ENCODE measurements around the gene ADAT1.

Gene ADAT1

DNA sequence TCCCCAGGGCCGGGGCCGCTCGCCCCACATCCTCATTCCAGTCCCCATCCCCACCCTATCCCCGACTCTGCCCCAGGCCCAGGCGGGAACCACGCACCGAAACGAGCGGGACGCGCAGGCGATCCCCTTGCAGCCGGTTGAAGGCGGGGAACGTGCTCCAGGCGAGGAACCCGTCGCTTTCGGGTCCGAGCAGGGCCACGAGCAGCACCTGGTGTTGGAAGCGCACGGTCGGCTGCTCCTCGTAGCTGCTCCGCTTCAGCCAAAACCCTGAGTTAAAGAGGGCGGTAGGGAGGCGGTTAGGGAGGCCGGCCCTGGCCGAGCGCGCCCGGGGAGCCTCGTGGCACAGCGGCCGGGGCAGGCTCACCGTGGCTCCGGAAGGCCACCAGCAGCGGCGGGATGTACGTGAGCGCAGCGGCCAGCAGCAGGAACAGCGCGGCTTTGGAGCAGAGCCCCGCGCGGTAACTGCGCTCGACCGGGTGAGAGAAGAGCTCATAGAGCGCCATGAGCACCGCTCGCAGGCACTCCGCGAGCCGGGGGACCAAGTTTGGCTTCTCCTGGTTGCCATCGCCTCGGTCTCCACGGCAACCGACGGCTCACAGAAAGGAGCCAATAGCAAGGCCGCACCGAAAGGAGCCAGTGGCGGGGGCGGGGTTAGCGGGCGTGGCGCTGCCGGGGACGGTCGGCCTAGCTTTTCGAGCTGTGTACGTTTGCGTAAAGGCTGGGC lies 67.2 kb downstream of the ADAT1 start, which contains the start of gene TMEM231:
Gene TMEM231, minus strand, starts transcription at position 546 of the 724 bp plus-strand sequence. Its CDS starts 43 bp downstream, at position 503.
- TF ChIP-seq FOXP2 (optimal IDR thresholded peaks at IDR 0.05; ENCODE audit: borderline replicate concordance, extremely low read depth, extremely low read length, insufficient read depth) = no peak
- peak; percentile 38; the same call in 1 of the 2 replicates for TF ChIP-seq SIN3A (IDR thresholded peaks at IDR 0.05; ENCODE audit: borderline replicate concordance, insufficient read depth, low read length)
- no peak for TF ChIP-seq POLR2AphosphoS5 (IDR thresholded peaks at IDR 0.05; ENCODE audit: low read depth, low read length)

GRCh38 chr16:75555213-75555706 lies 67.8 kb downstream of the ADAT1 start:
- TF ChIP-seq FOXP2 (optimal IDR thresholded peaks at IDR 0.05; ENCODE audit: borderline replicate concordance, extremely low read depth, extremely low read length, insufficient read depth) = no peak
- TF ChIP-seq POLR2AphosphoS5 (IDR thresholded peaks at IDR 0.05; ENCODE audit: low read depth, low read length) = no peak
- no peak for TF ChIP-seq REST (IDR thresholded peaks at IDR 0.05; ENCODE audit: insufficient read depth in 1 of 2, low read depth in 2 of 2, low read length in 2 of 2)
- TF ChIP-seq SIN3A (IDR thresholded peaks at IDR 0.05; ENCODE audit: borderline replicate concordance, insufficient read depth, low read length) = no peak
- no peak for TF ChIP-seq TAF1 (IDR thresholded peaks at IDR 0.05; ENCODE audit: borderline replicate concordance, insufficient read depth, low read length)

DNA sequence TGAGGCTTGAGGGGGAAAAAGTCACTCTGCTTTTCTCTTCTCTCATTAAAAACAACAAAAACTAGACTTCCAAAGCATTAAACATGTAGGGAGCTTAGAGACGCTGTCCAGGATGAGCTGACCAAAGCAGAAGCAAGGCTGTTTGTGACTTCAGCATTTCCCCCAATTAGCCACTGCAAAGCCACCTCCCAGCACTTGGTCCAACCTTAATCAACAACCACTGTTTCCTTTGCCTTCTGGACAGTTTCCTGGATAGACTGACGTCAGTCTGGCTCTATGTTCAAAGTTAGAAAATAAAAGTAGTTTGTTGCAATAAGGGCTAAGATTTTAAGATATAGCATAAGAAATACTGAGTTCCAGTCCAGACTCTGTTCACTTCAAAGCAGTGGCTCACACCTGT lies 70.1 kb downstream of the ADAT1 start:
- no peak for TF ChIP-seq TAF1 (IDR thresholded peaks at IDR 0.05; ENCODE audit: borderline replicate concordance, insufficient read depth, low read length)
- TF ChIP-seq REST (IDR thresholded peaks at IDR 0.05; ENCODE audit: insufficient read depth in 1 of 2, low read depth in 2 of 2, low read length in 2 of 2) = no peak
- no peak for TF ChIP-seq FOXP2 (optimal IDR thresholded peaks at IDR 0.05; ENCODE audit: borderline replicate concordance, extremely low read depth, extremely low read length, insufficient read depth)
- TF ChIP-seq SIN3A (IDR thresholded peaks at IDR 0.05; ENCODE audit: borderline replicate concordance, insufficient read depth, low read length) = no peak
- no peak for TF ChIP-seq POLR2AphosphoS5 (IDR thresholded peaks at IDR 0.05; ENCODE audit: low read depth, low read length)

DNA sequence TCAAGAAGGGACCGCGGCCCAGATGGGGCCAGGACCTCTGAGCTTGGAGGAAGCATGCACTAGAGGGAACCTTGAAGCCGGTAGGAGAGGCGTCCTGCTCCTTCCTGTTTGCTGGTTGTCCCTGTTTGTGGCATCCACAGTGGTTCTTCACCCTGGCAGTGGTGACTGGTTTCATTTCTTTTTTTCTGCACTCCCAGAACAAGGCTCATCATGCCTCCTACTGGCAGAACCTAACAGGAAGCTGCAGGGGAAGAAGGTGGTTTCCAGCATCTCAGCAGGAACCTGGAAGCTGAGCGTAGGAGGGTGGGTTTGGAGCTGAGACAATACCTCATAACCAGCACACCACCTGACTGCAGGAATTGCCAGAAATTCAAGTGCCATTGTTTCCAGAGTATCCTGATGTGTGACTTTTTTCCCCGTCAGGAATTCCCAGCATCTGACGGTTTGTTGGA lies 72.8 kb downstream of the ADAT1 start:
- no peak for TF ChIP-seq POLR2AphosphoS5 (IDR thresholded peaks at IDR 0.05; ENCODE audit: low read depth, low read length)
- no peak for TF ChIP-seq FOXP2 (optimal IDR thresholded peaks at IDR 0.05; ENCODE audit: borderline replicate concordance, extremely low read depth, extremely low read length, insufficient read depth)
- TF ChIP-seq REST (IDR thresholded peaks at IDR 0.05; ENCODE audit: insufficient read depth in 1 of 2, low read depth in 2 of 2, low read length in 2 of 2) = no peak
- TF ChIP-seq SIN3A (IDR thresholded peaks at IDR 0.05; ENCODE audit: borderline replicate concordance, insufficient read depth, low read length) = no peak
- no peak for TF ChIP-seq TAF1 (IDR thresholded peaks at IDR 0.05; ENCODE audit: borderline replicate concordance, insufficient read depth, low read length)
